Fibroblast of lung (primary cell): Measurements from ENCODE around the gene CENPU. TPM values are rescaled to one million over a fixed set of nuclear protein-coding genes. Genes with fewer than 3 reads are reported as not detected.

Experiments
- DNase-seq, 2 donors: peaks; one replicate each; pipeline versions ENCODE4 v3.0.0 to v3.0.0-alpha.2; 2010; ENCODE audit warnings: low read depth in 2 of 2
- H2AFZ ChIP-seq: 2 replicates; pipeline ENCODE4 v1.5.1; 2012; ENCODE audit warnings: low read length, control low read depth, inconsistent platforms
- H3K27ac ChIP-seq: 2 replicates; pipeline ENCODE4 v1.5.1; 2011; ENCODE audit warnings: low read length, control low read depth; ENCODE audit not compliant: insufficient read depth
- H3K27me3 ChIP-seq: 2 replicates; pipeline ENCODE4 v1.5.1; 2011; ENCODE audit warnings: mild to moderate bottlenecking, low read length; ENCODE audit not compliant: control insufficient read depth, insufficient read depth
- H3K36me3 ChIP-seq: 2 replicates; pipeline ENCODE4 v1.5.1; 2011; ENCODE audit warnings: low read length; ENCODE audit not compliant: control insufficient read depth, insufficient read depth
- H3K4me1 ChIP-seq: 2 replicates; pipeline ENCODE4 v1.5.1; 2011; ENCODE audit warnings: low read length; ENCODE audit not compliant: control insufficient read depth, insufficient read depth; ENCODE audit errors: extremely low read depth
- H3K4me2 ChIP-seq: 2 replicates; pipeline ENCODE4 v1.5.1; 2011; ENCODE audit warnings: low read length, control low read depth; ENCODE audit not compliant: insufficient read depth; ENCODE audit errors: extremely low read depth
- H3K4me3 ChIP-seq, 4 experiments: fragments of 200-600 bp in 1 of 4; sonication (generic) in 1 of 4; replicated peaks in 1 of 4; 2 replicates each; pipeline ENCODE4 v1.5.1; 2011 to 2016; ENCODE audit warnings: low read length in 4 of 4, low read depth in 3 of 4, mild to moderate bottlenecking in 3 of 4, control low read depth in 2 of 4, inconsistent platforms in 1 of 4, mixed read lengths in 1 of 4; ENCODE audit not compliant: insufficient read depth in 1 of 4; ENCODE audit errors: control extremely low read depth in 1 of 4
- H3K79me2 ChIP-seq: 2 replicates; pipeline ENCODE4 v1.5.1; 2012; ENCODE audit warnings: mild to moderate bottlenecking, low read length, inconsistent platforms; ENCODE audit not compliant: control insufficient read depth, insufficient read depth
- H3K9ac ChIP-seq: 2 replicates; pipeline ENCODE4 v1.5.1; 2011; ENCODE audit warnings: mild to moderate bottlenecking, low read length, control low read depth; ENCODE audit not compliant: insufficient read depth
- H3K9me3 ChIP-seq: 2 replicates; pipeline ENCODE4 v1.5.1; 2012; ENCODE audit warnings: low read depth, low read length; ENCODE audit not compliant: control insufficient read depth, insufficient read depth
- H4K20me1 ChIP-seq: 2 replicates; pipeline ENCODE4 v1.5.1; 2011; ENCODE audit warnings: low read length; ENCODE audit not compliant: control insufficient read depth, insufficient read depth; ENCODE audit errors: extremely low read depth
- EZH2 ChIP-seq: IDR thresholded peaks from 2 replicates; pipeline ENCODE4 v1.5.1; 2012; ENCODE audit warnings: low read length, control low read depth, mild to moderate bottlenecking; ENCODE audit errors: missing control alignments
- polyA plus RNA-seq, 2 donors: library from polyadenylated mRNA; depleted of rRNA in 1 of 2; stranded (reverse) in 1 of 2; unstranded in 1 of 2; fragments of >200 nt; gene quantifications; 2 replicates each; pipeline ENCODE4 v1.2.1, GENCODE V29; 2011 to 2012; ENCODE audit warnings: missing spikeins in 1 of 2
- total RNA-seq: library from RNA; depleted of rRNA; stranded (reverse); fragments of >200 nt; gene quantifications from 2 replicates; pipeline ENCODE4 v1.2.1, GENCODE V29; 2014
- TF ChIP-seq, protein P1 (sequence below), 2 donors: IDR thresholded peaks in 1 of 2; conservative IDR thresholded peaks in 1 of 2; 1 replicate in 1 of 2; 2 replicates in 1 of 2; pipeline ENCODE4 v1.5.1; 2011 to 2012; ENCODE audit warnings: low read length in 2 of 2, control low read depth in 1 of 2, inconsistent platforms in 1 of 2, low read depth in 1 of 2, mild to moderate bottlenecking in 1 of 2

The CENPU gene
- total and polyA plus RNA-seq, 2 donors (not counting 1 experiment from before 2014, with no cell fraction given): 6.4 to 15.5 TPM

DNA sequence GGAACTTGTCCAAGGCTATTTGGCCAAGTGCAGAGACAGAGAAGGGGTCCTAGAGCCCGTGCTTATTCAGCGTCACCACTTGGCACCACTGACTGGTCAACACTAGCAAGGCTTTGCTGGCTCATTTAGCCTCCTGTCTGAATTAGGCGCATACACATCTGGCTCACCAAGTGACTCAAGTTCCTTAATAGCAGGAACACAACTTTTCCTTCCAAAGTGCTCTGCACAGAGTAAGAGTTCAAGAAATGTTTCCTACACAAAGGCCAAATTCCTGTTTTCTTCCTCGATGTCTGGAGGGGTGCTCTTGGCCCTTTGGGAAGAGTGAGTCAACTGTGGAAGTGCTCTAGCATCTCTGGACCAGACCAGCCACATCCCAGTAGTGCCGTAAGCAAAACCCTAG is 26.8 kb upstream of the CENPU start:
- Histone ChIP-seq H4K20me1 (no peaks in the 10 kb centered on the region), H3K4me1 (no peaks in the 10 kb centered on the region)

DNA sequence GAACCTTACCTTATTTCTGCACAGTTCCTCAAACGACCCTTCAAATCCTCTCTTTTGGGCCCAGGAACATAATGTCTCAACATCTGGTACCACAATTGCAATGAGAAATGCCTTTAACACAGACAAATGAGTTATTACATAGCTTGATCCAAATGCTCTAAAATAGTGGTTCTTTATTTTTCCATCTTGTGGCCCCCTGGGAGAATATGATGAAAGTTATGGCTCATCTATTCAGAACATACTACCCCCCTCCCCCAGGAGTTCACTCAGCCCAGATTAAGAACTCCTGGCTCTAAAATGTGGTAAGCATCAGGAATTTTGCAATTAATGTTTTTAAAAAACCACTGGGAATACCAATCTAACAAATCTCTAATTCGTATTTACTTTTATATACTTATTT is 23.9 kb upstream of the CENPU start:
- no peak for DNase-seq
- Histone ChIP-seq H3K4me3 (no peak overlapping the region), H3K9me3 (no peaks in the 10 kb centered on the region), H3K79me2 (no peaks in the 10 kb centered on the region), H3K4me2 (no peak overlapping the region), H3K4me1 (no peaks in the 10 kb centered on the region), H4K20me1 (no peaks in the 10 kb centered on the region), H3K27ac (no peak overlapping the region), H3K9ac (no peak overlapping the region), H3K36me3 (peaks cover 2% of the 10 kb centered on the region), H2AFZ (no peak overlapping the region), H3K27me3 (no peaks in the 10 kb centered on the region)
- TF ChIP-seq, protein P1, sequence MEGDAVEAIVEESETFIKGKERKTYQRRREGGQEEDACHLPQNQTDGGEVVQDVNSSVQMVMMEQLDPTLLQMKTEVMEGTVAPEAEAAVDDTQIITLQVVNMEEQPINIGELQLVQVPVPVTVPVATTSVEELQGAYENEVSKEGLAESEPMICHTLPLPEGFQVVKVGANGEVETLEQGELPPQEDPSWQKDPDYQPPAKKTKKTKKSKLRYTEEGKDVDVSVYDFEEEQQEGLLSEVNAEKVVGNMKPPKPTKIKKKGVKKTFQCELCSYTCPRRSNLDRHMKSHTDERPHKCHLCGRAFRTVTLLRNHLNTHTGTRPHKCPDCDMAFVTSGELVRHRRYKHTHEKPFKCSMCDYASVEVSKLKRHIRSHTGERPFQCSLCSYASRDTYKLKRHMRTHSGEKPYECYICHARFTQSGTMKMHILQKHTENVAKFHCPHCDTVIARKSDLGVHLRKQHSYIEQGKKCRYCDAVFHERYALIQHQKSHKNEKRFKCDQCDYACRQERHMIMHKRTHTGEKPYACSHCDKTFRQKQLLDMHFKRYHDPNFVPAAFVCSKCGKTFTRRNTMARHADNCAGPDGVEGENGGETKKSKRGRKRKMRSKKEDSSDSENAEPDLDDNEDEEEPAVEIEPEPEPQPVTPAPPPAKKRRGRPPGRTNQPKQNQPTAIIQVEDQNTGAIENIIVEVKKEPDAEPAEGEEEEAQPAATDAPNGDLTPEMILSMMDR (conservative IDR thresholded peaks at IDR 0.05 in 1 of 2, IDR thresholded peaks at IDR 0.05 in 1 of 2; ENCODE audit: low read depth in 1 of 2, low read length in 2 of 2): no peak
- no peak for TF ChIP-seq EZH2

More for the DNA sequence above, 26.8 kb upstream of the CENPU start:
- Histone ChIP-seq H2AFZ (no peak overlapping the region), H3K79me2 (no peaks in the 10 kb centered on the region), H3K4me2 (no peak overlapping the region), H3K4me3 (no peak overlapping the region), H3K27me3 (no peaks in the 10 kb centered on the region), H3K9ac (no peak overlapping the region), H3K36me3 (peaks cover 2% of the 10 kb centered on the region), H3K9me3 (no peaks in the 10 kb centered on the region), H3K27ac (no peak overlapping the region)
- TF ChIP-seq EZH2: no peak
- TF ChIP-seq, protein P1 (conservative IDR thresholded peaks at IDR 0.05 in 1 of 2, IDR thresholded peaks at IDR 0.05 in 1 of 2; ENCODE audit: low read depth in 1 of 2, low read length in 2 of 2): no peak
- no peak for DNase-seq

DNA sequence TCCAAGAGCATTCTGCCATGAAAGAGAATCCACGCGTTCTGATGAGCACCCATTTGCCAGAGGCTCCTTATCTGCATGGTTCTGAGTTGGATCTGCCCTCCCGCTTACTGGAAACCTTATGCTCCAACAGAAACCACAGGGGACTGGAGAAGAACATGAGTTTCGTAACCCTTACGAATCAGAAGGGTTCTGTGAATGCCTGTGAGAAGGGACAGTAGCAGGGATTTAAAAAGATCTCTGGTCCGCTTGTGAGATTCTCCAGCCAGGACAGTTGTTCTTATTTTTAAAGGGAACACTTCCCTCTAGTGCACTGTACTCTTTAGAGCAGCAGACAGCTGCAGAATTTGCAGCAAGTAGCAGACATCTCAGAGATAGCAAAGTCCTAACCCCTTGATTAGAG is 22.5 kb upstream of the CENPU start:
- Histone ChIP-seq H3K27me3 (no peaks in the 10 kb centered on the region), H3K36me3 (peaks cover 2% of the 10 kb centered on the region), H3K9me3 (no peaks in the 10 kb centered on the region), H4K20me1 (no peaks in the 10 kb centered on the region), H3K9ac (no peak overlapping the region), H3K27ac (no peak overlapping the region), H3K4me3 (no peak overlapping the region), H3K79me2 (no peaks in the 10 kb centered on the region), H3K4me1 (no peaks in the 10 kb centered on the region), H3K4me2 (no peak overlapping the region), H2AFZ (no peak overlapping the region)
- TF ChIP-seq EZH2: no peak
- TF ChIP-seq, protein P1 (conservative IDR thresholded peaks at IDR 0.05 in 1 of 2, IDR thresholded peaks at IDR 0.05 in 1 of 2; ENCODE audit: low read depth in 1 of 2, low read length in 2 of 2): no peak
- peak; percentile 51 to 57 for DNase-seq
